ENCODE measurements around the gene CROCC2.

Gene CROCC2

DNA sequence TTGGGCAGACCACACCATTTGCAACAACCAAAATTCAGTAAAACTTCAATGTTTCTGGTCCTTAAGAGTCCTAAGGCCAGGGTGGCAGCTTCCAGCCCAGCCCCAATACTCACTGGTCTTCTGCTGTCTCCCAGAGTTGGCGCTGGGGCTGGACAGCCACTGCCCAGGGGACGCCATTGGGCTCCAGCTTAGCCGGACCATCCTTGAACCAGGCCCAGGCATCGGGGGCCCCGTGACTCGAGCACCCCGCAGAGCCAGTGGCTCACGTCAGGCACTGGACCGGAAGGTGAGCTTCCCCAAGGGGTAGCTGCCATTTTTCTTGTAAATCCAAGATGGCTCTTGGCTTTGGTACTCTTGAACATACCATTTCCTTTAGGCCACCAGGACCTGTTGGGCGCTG is 114.1 kb downstream of the CROCC2 start:
- DNase-seq (ENCODE audit: low read depth): no peak
- no peak overlapping the region for H3K4me3 ChIP-seq (ENCODE audit: low read depth, low read length)
- TF ChIP-seq, protein P1, sequence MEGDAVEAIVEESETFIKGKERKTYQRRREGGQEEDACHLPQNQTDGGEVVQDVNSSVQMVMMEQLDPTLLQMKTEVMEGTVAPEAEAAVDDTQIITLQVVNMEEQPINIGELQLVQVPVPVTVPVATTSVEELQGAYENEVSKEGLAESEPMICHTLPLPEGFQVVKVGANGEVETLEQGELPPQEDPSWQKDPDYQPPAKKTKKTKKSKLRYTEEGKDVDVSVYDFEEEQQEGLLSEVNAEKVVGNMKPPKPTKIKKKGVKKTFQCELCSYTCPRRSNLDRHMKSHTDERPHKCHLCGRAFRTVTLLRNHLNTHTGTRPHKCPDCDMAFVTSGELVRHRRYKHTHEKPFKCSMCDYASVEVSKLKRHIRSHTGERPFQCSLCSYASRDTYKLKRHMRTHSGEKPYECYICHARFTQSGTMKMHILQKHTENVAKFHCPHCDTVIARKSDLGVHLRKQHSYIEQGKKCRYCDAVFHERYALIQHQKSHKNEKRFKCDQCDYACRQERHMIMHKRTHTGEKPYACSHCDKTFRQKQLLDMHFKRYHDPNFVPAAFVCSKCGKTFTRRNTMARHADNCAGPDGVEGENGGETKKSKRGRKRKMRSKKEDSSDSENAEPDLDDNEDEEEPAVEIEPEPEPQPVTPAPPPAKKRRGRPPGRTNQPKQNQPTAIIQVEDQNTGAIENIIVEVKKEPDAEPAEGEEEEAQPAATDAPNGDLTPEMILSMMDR (IDR thresholded peaks at IDR 0.05; ENCODE audit: low read depth, low read length, missing control alignments): no peak

DNA sequence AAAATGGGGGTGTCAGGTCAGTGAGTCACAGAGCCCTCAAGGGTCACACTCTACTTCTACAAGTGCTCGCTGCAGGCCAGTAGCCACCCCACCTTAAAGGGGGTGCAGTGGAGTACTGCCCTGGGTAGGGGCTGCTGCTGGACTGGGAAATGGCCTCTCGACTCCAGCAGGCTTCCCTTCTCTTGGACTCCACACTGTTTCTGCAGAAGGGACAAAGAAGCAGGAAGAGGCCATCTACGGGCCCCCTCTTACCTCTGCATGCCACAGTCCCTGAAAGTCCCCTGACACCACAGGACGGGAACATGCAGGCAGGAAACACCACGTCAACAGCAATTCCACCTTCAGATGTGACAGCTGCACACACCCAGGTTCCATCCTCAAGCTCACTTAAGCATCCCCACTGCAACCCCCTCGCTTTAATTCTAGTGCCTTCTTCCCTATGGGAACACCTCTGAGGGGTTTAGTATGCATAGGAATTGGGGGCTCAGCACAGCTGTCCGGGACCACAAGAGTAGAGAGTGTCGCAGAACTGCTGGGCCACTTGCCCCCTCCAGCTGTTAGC is 114.6 kb downstream of the CROCC2 start:
- no peak for DNase-seq (ENCODE audit: low read depth)
- no peak overlapping the region for H3K4me3 ChIP-seq (ENCODE audit: low read depth, low read length)
- TF ChIP-seq, protein P1 (IDR thresholded peaks at IDR 0.05; ENCODE audit: low read depth, low read length, missing control alignments): no peak

DNA sequence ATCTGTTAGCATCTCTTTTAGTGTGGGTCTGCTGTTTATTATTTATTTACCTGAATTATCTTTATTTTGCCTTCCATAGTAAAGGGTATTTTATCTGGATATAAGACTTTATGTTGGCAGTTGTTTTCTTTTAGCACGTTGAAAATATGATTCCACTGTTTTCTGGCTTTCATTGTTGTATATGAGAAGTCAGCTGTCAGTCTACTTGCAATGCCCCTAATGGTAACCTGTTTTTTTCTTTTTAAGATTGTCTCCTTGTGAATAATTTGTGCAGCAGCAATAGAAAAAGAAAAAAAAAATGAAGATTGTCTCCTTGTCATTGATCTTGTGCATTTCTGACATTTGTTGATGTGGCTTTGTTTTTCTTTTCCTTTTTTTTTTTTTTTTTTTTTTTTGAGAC is 119.5 kb downstream of the CROCC2 start:
- no peak overlapping the region for H3K4me3 ChIP-seq (ENCODE audit: low read depth, low read length)
- no peak for DNase-seq (ENCODE audit: low read depth)
- TF ChIP-seq, protein P1 (IDR thresholded peaks at IDR 0.05; ENCODE audit: low read depth, low read length, missing control alignments): no peak

DNA sequence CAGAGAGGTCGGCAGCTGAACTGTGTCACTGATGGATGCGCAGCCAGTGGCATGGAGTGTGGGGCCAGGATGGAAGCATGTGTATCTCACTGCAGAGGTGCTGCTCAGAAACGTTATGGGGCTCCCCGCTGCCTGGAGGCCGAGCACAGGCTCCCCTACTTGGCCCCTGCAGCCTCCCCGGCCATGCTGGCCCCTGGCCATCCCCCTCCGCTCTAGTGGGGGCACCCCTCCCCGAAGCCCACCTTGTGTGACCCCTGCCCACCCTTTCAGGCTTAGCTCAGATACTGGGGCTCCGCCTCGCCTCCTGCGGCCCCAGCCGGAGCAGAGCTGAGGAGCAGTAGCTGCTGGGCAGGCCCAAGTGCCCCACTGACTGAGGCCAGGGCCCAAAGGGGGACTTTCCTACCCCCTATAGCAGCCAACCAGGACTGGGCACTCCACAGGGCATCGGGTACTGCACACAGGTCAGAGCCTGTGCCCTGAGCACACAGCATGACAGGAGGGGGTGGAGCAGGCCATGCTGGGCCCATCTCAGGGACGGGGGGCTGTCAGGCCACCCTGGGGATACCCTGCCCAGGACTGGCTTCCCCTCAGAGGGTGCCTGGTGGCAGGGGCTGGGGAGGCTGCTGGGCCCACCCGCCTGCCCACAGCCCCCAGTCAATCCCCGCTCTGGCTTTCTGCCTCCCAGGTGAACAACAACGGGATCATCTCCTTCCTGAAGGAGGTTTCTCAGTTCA is 123.6 kb downstream of the CROCC2 start:
- TF ChIP-seq, protein P1 (IDR thresholded peaks at IDR 0.05; ENCODE audit: low read depth, low read length, missing control alignments): no peak
- DNase-seq (ENCODE audit: low read depth): no peak
- no peak overlapping the region for H3K4me3 ChIP-seq (ENCODE audit: low read depth, low read length)

DNA sequence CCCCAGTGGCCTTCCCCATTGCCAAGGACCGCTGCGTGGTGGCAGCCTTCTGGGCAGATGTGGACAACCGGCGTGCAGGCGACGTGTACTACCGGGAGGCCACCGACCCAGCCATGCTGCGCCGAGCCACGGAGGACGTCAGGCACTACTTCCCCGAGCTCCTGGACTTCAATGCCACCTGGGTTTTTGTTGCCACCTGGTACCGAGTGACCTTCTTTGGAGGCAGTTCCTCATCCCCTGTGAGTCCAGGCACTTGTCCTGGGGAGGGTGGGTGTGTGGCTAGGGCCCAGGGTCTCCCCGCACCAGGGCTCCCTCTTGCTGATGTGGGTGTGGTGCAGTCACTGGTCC is 124.2 kb downstream of the CROCC2 start:
- no peak overlapping the region for H3K4me3 ChIP-seq (ENCODE audit: low read depth, low read length)
- TF ChIP-seq, protein P1 (IDR thresholded peaks at IDR 0.05; ENCODE audit: low read depth, low read length, missing control alignments): no peak
- DNase-seq (ENCODE audit: low read depth): no peak

DNA sequence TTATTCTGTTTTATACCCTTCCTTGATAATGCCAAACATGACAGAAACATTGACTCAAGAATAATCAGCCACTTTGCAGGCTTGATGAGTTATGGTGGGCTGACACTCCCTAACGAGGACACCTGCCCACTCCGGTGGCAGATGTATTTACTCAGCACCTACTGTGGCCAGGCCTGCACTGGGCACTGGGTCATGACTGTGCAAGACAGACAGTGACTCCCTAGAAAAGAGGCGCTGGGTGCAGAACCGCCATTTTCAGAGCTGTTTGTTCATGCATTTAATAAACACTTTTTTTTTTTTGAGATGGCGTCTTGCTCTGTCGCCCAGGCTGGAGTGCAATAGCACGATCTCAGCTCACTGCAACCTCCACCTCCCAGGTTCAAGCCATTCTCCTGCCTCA is 124.7 kb downstream of the CROCC2 start:
- TF ChIP-seq, protein P1 (IDR thresholded peaks at IDR 0.05; ENCODE audit: low read depth, low read length, missing control alignments): no peak
- H3K4me3 ChIP-seq (ENCODE audit: low read depth, low read length): no peak overlapping the region
- no peak for DNase-seq (ENCODE audit: low read depth)
